Neural crest cell (in vitro differentiated cells): Measurements from ENCODE around the gene OSBPL8. TPM values are rescaled to one million over a fixed set of nuclear protein-coding genes. Genes with fewer than 3 reads are reported as not detected.
"Not testable (repeated sequence)": the region's sequence is repeated elsewhere in the genome, so short reads cannot be mapped to it uniquely, and the experiment has no call there.

Experiments used
- DNase-seq: peaks from one replicate; pipeline ENCODE4 v3.0.0; 2021; ENCODE audit warnings: low read depth, mixed read lengths, low spot score
- H3K27ac Mint-ChIP-seq: one replicate; pipeline ENCODE4 v1.8.0; 2021; ENCODE audit warnings: mild to moderate bottlenecking, mixed read lengths; ENCODE audit not compliant: unreplicated experiment
- H3K27me3 Mint-ChIP-seq: 2 replicates; pipeline ENCODE4 v1.8.0; 2021; ENCODE audit warnings: low read depth, mild to moderate bottlenecking, mixed read lengths
- H3K36me3 Mint-ChIP-seq: 2 replicates; pipeline ENCODE4 v1.8.0; 2021; ENCODE audit warnings: low read depth, mild to moderate bottlenecking, mixed read lengths
- H3K4me1 Mint-ChIP-seq: 2 replicates; pipeline ENCODE4 v1.8.0; 2021; ENCODE audit warnings: mixed read lengths
- H3K4me3 Mint-ChIP-seq: one replicate; pipeline ENCODE4 v1.8.0; 2021; ENCODE audit warnings: mild to moderate bottlenecking, mixed read lengths
- H3K9me3 Mint-ChIP-seq: 2 replicates; pipeline ENCODE4 v1.8.0; 2021; ENCODE audit warnings: mixed read lengths
- CTCF ChIP-seq: fragments of 200-600 bp; sonication (generic); conservative IDR thresholded peaks from 2 replicates; pipeline ENCODE4 v1.5.0; 2021; ENCODE audit warnings: antibody characterized with exemption, mild to moderate bottlenecking
- total RNA-seq: library from RNA; stranded (reverse); gene quantifications from 2 replicates; pipeline ENCODE4 v1.2.1, GENCODE V29; 2021

OSBPL8 gene
- total RNA-seq, 1 donor from 2014 or later = 75.8 TPM

GRCh38 chr12:76489737-76490136 lies 69.8 kb downstream of the OSBPL8 start:
- H3K36me3 Mint-ChIP-seq = peaks cover 29% of the 10 kb centered on the region
- no peaks in the 10 kb centered on the region for H3K27me3 Mint-ChIP-seq
- no peak overlapping the region for H3K4me3 Mint-ChIP-seq
- no peaks in the 10 kb centered on the region for H3K4me1 Mint-ChIP-seq
- H3K27ac Mint-ChIP-seq = no peak overlapping the region
- no peak for DNase-seq
- peaks cover 10% of the 10 kb centered on the region for H3K9me3 Mint-ChIP-seq
- no peak for TF ChIP-seq CTCF

DNA sequence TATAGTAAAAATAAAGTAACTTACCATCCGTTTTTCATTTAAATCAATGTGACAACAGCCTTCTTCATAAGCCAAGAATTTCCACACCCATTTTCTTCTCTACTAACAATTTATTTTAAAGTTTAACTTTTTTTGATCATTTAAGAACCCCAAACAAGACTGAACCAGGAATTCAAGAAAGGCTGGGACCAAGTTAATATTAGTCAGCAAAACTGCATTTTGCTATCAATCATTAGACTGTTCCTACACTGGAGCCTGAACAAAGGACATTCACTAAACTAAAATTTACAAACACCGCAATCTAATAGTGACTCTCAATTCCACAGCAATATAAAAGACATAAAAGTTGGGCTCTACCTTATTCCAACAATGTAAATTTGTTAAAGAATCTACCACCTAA lies 73.6 kb downstream of the OSBPL8 start:
- Mint-ChIP-seq H3K4me1 (peaks cover under 1% of the 10 kb centered on the region), H3K27ac (no peak overlapping the region), H3K9me3 (no peaks in the 10 kb centered on the region)

GRCh38 chr12:76480796-76481195 lies 78.8 kb downstream of the OSBPL8 start:
- no peak for TF ChIP-seq CTCF
- Mint-ChIP-seq H3K27me3 (no peaks in the 10 kb centered on the region), H3K4me1 (peaks cover 5% of the 10 kb centered on the region), H3K9me3 (no peaks in the 10 kb centered on the region), H3K36me3 (peaks cover 3% of the 10 kb centered on the region), H3K27ac (no peak overlapping the region), H3K4me3 (no peak overlapping the region)
- no peak for DNase-seq

More for the DNA sequence above, 73.6 kb downstream of the OSBPL8 start:
- peaks cover 12% of the 10 kb centered on the region for H3K36me3 Mint-ChIP-seq
- H3K4me3 Mint-ChIP-seq = no peak overlapping the region
- no peaks in the 10 kb centered on the region for H3K27me3 Mint-ChIP-seq
- TF ChIP-seq CTCF = no peak
- no peak for DNase-seq

DNA sequence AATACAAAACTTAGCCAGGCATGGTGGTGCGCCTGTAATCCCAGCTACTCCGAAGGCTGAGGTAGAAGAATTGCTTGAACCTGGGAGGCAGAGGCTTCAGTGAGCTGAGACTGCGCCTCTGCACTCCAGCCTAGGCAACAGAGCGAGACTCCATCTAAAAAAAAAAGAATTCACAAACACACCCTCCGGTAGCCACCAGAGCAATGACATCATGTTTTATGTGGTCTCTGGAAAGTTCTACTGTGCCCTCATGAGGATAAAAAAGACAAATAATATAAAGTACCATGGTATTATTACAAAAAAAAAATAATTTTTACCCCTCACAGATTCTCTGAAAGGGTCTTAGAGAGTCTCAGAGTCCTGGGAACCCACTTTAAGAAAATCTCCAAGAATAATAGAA lies 81.5 kb downstream of the OSBPL8 start:
- no peaks in the 10 kb centered on the region for H3K27me3 Mint-ChIP-seq
- H3K27ac Mint-ChIP-seq = no peak overlapping the region

GRCh38 chr12:76472862-76473261 lies 86.7 kb downstream of the OSBPL8 start:
- H3K9me3 Mint-ChIP-seq, H3K36me3 Mint-ChIP-seq, H3K4me3 Mint-ChIP-seq, H3K4me1 Mint-ChIP-seq, H3K27ac Mint-ChIP-seq, H3K27me3 Mint-ChIP-seq, DNase-seq: not testable (repeated sequence)
- TF ChIP-seq CTCF = peak; percentile 33

More for the DNA sequence above, 81.5 kb downstream of the OSBPL8 start:
- Mint-ChIP-seq H3K4me1 (peaks cover 5% of the 10 kb centered on the region), H3K4me3 (no peak overlapping the region), H3K9me3 (peaks cover 3% of the 10 kb centered on the region), H3K36me3 (peaks cover 7% of the 10 kb centered on the region)
- TF ChIP-seq CTCF = no peak
- DNase-seq = no peak

- Mint-ChIP-seq H3K36me3 (peaks cover 4% of the 10 kb centered on the region), H3K9me3 (peaks cover 3% of the 10 kb centered on the region), H3K27ac (no peak overlapping the region), H3K4me3 (no peak overlapping the region), H3K4me1 (no peaks in the 10 kb centered on the region), H3K27me3 (no peaks in the 10 kb centered on the region)
- DNase-seq = no peak
- no peak for TF ChIP-seq CTCF
These were observed 88.0 kb downstream of the OSBPL8 start for GRCh38 chr12:76471579-76471978.
